GM12878 (cell line): ENCODE results near the gene CLIP1. TPM values are rescaled to one million over a fixed set of nuclear protein-coding genes. Genes with fewer than 3 reads are reported as not detected.

Source experiments
- ATAC-seq: fragments of 200-7000 bp; cut with Tn5 transposase; 3 replicates; pipeline ENCODE4 v1.9.1; 2020; ENCODE audit warnings: mild to moderate bottlenecking, moderate library complexity
- BruUV-seq: library from RNA; stranded (reverse); fragments of 400-500 nt; replicated peaks from 2 replicates; lab custom pipeline; 2021; lab: Mats Ljungman, UMichigan
- CTCF ChIA-PET: fragments of 300-600 bp; sonication (Branson Sonifier 250); formaldehyde crosslinking; extraction: SDS; loops from one replicate; lab custom pipeline; 2021; ENCODE audit warnings: inconsistent platforms; lab: Yijun Ruan, JAX
- POLR2A ChIA-PET: fragments of 350-600 bp; formaldehyde crosslinking; extraction: SDS; loops from one replicate; lab custom pipeline; 2021; ENCODE audit warnings: inconsistent platforms; lab: Charles Lee
- RAD21 ChIA-PET: fragments of 300-600 bp; sonication (Branson Sonifier 250); formaldehyde crosslinking; loops from one replicate; lab custom pipeline; 2023; ENCODE audit warnings: antibody characterized with exemption; ENCODE audit not compliant: unreplicated experiment; lab: Charles Lee
- SMC1A ChIA-PET: fragments of 300-600 bp; sonication (Branson Sonifier 250); formaldehyde crosslinking; loops from one replicate; lab custom pipeline; 2023; ENCODE audit not compliant: unreplicated experiment, uncharacterized antibody; lab: Charles Lee
- DNase-seq: peaks from one replicate; pipeline ENCODE4 v3.0.0-alpha.2; 2011; ENCODE audit warnings: low read depth, low spot score
- FAIRE-seq: peaks from 3 replicates; lab custom pipeline; 2011; peaks lifted over from hg19 to GRCh38; lab: Jason Lieb, UNC
- H2AFZ ChIP-seq: 2 replicates; pipeline ENCODE4 v1.6.0; 2011; ENCODE audit warnings: low read depth, low read length, control low read depth; ENCODE audit not compliant: control insufficient read depth
- H3K27ac ChIP-seq: 2 replicates; pipeline ENCODE4 v1.5.1; 2011; ENCODE audit warnings: control low read depth; ENCODE audit not compliant: control insufficient read depth, insufficient read depth
- H3K27me3 ChIP-seq, 2 experiments: replicated peaks in 1 of 2; 2 replicates each; pipeline versions ENCODE4 v1.6.0 to v1.6.1; 2011; ENCODE audit warnings: low read length in 1 of 2; ENCODE audit not compliant: control insufficient read depth in 2 of 2, insufficient read depth in 2 of 2
- H3K36me3 ChIP-seq, 2 experiments: 2 replicates each; pipeline ENCODE4 v1.5.1; 2011; ENCODE audit warnings: low read length in 1 of 2; ENCODE audit not compliant: control insufficient read depth in 2 of 2, insufficient read depth in 2 of 2
- H3K4me1 ChIP-seq: 2 replicates; pipeline ENCODE4 v1.6.1; 2011; ENCODE audit warnings: mild to moderate bottlenecking, low read length, moderate library complexity, mixed read lengths; ENCODE audit not compliant: control insufficient read depth, insufficient read depth
- H3K4me2 ChIP-seq: 2 replicates; pipeline ENCODE4 v1.6.0; 2011; ENCODE audit warnings: control low read depth; ENCODE audit not compliant: control insufficient read depth, insufficient read depth
- H3K4me3 ChIP-seq: fragments of 200-600 bp; sonication (generic); 2 replicates; pipeline ENCODE4 v1.5.1; 2016
- H3K79me2 ChIP-seq: 2 replicates; pipeline ENCODE4 v1.6.0; 2011; ENCODE audit warnings: low read length; ENCODE audit not compliant: control insufficient read depth, insufficient read depth
- H3K9ac ChIP-seq: 2 replicates; pipeline ENCODE4 v1.8.0; 2011; ENCODE audit warnings: low read length, control low read depth, mixed read lengths; ENCODE audit not compliant: control insufficient read depth, insufficient read depth
- H3K9me3 ChIP-seq: replicated peaks from 3 replicates; pipeline ENCODE4 v1.5.1; 2011; ENCODE audit warnings: mild to moderate bottlenecking, low read length; ENCODE audit not compliant: control insufficient read depth, insufficient read depth
- H4K20me1 ChIP-seq: 2 replicates; pipeline ENCODE4 v1.6.0; 2011; ENCODE audit not compliant: control insufficient read depth, insufficient read depth
- CHD4 ChIP-seq: fragments of 200-600 bp; sonication (generic); IDR thresholded peaks from 2 replicates; pipeline ENCODE4 v1.6.1; 2016; ENCODE audit warnings: mild to moderate bottlenecking
- MYB ChIP-seq: fragments of 150-350 bp; IDR thresholded peaks from 2 replicates; pipeline ENCODE4 v1.6.1; 2014; ENCODE audit warnings: mild to moderate bottlenecking, low read depth, low read length, borderline replicate concordance
- RAD51 ChIP-seq: fragments of 450-650 bp; IDR thresholded peaks from 2 replicates; pipeline ENCODE4 v1.6.1; 2016; ENCODE audit warnings: moderate library complexity, mild to moderate bottlenecking, inconsistent platforms
- RFX5 ChIP-seq: IDR thresholded peaks from 2 replicates; pipeline ENCODE4 v1.6.1; 2011; ENCODE audit warnings: low read depth, low read length, improper control_type of control experiment
- SMAD5 ChIP-seq: IDR thresholded peaks from 2 replicates; pipeline ENCODE4 v1.6.1; 2016; ENCODE audit warnings: antibody characterized with exemption, low read depth
- TCF12 ChIP-seq: IDR thresholded peaks from 2 replicates; pipeline ENCODE4 v1.6.1; 2011; ENCODE audit warnings: low read depth, mild to moderate bottlenecking, low read length
- ZBTB4 ChIP-seq: fragments of 450-650 bp; formaldehyde crosslinking; IDR thresholded peaks from 2 replicates; pipeline ENCODE4 v1.4.0; 2022; ENCODE audit warnings: mild to moderate bottlenecking, moderate library complexity
- ZNF207 ChIP-seq: fragments of 450-650 bp; IDR thresholded peaks from 2 replicates; pipeline ENCODE4 v1.6.1; 2014; ENCODE audit warnings: antibody characterized with exemption, mild to moderate bottlenecking, borderline replicate concordance
- WGBS: methylation state at CpG from one replicate; pipeline ENCODE4 v1.1.6; 2016; ENCODE audit warnings: low lambda C conversion rate; ENCODE audit not compliant: insufficient replicate concordance, insufficient coverage; ENCODE audit errors: missing lambda C conversion rate; 5-methylcytosine and 5-hydroxymethylcytosine counted together
- in situ Hi-C: fragments of 300-500 bp; cut with MboI; formaldehyde crosslinking; loops from 9 replicates; pipeline ENCODE4 v1.14.3; 2018; ENCODE audit warnings: mixed read lengths
- intact Hi-C: fragments of 100-400 bp; cut with micrococcal nuclease; formaldehyde crosslinking; loops from one replicate; pipeline ENCODE4 v1.14.2; 2022; ENCODE audit not compliant: unreplicated experiment
- polyA plus RNA-seq, 11 experiments: library from polyadenylated mRNA; depleted of rRNA in 4 of 11; unstranded in 6 of 11; stranded (reverse) in 5 of 11; fragments of >200 nt; fragmentation: Nextera tagmentation in 4 of 11; fragmentation: Illumina TruSeq in 1 of 11; extraction: Ambion mirVana in 4 of 11; extraction: Trizol in 1 of 11; gene quantifications; 1 replicate in 1 of 11; 2 replicates in 10 of 11; pipeline versions ENCODE4 v1.2.1 to v1.2.3, GENCODE V29; 2011 to 2016; ENCODE audit warnings: inconsistent platforms in 2 of 11, missing spikeins in 2 of 11, low read depth in 1 of 11
- total RNA-seq, 4 experiments: library from RNA; depleted of rRNA in 3 of 4; stranded (reverse); fragments of >200 nt in 3 of 4; fragmentation: Illumina TruSeq in 1 of 4; extraction: Trizol in 1 of 4; gene quantifications; 2 replicates each; pipeline versions ENCODE4 v1.2.1 to v1.2.3, GENCODE V29; 2013 to 2021

The CLIP1 gene
- total and polyA plus RNA-seq, 10 of the 15 experiments (the other 5 are each of a cell fraction or from before 2014, with no cell fraction given), result 6.0 to 45.4 (median 25.2) TPM

- H3K27me3 ChIP-seq, result no peaks in the 10 kb centered on the region
- peak overlapping the region; percentile 84 for H3K27ac ChIP-seq
- H3K4me1 ChIP-seq, result 0 out of 2 replicates have a peak, but pooled peaks cover 4% of the 10 kb centered on the region
- H3K4me3 ChIP-seq, result peak overlapping the region; percentile 74
- WGBS, result 1% methylated on average over 17 of the region's 17 CpGs
- BruUV-seq, result TSS peak; percentile 69
- peaks cover 0 to 5% of the 10 kb centered on the region in 2 experiments; a peak in 1 of 4 replicates for H3K36me3 ChIP-seq
- intact Hi-C loops (loop anchor here (1.0 kb wide), 1 partner anchor 40 kb away; the partner anchor contains the start of gene DIABLO), in situ Hi-C loops (no loop called here)
- ChIA-PET SMC1A (interaction anchor here (1.3 to 1.5 kb wide), 2 partner anchors 21 to 40 kb away, joined by 5 to 7 read pairs; partner anchors contain the start of gene DIABLO), POLR2A (interaction anchor here (0.5 to 1.7 kb wide), 2 partner anchors 233 to 236 kb away, joined by 3 read pairs; no protein-coding TSS in a partner anchor), CTCF (interaction anchor here (0.9 kb wide), 1 partner anchor 21 kb away, joined by 4 read pairs; no protein-coding TSS in a partner anchor), RAD21 (interaction anchor here (0.6 to 1.7 kb wide), 2 partner anchors 21 to 199 kb away, joined by 3 to 7 read pairs; no protein-coding TSS in a partner anchor)
- peak overlapping the region; percentile 89 for H3K9ac ChIP-seq
- peak overlapping the region; percentile 99 for H2AFZ ChIP-seq
- no peak for FAIRE-seq
- H3K4me2 ChIP-seq, result peak overlapping the region; percentile 66
- ATAC-seq, result peak; percentile 59
- no peaks in the 10 kb centered on the region for H4K20me1 ChIP-seq
- no peak for DNase-seq
- H3K9me3 ChIP-seq, result no peaks in the 10 kb centered on the region
- peaks cover 10% of the 10 kb centered on the region for H3K79me2 ChIP-seq
- TF ChIP-seq RFX5 (0 out of 2 replicates have a peak, but pooled peaks have one; percentile 15), CHD4 (no peak), TCF12 (no peak), RAD51 (no peak), ZBTB4 (CRISPR knock-in tag) (no peak), SMAD5 (no peak), ZNF207 (no peak), MYB (0 out of 2 replicates have a peak, but pooled peaks have one; percentile 5)
Observed at GRCh38 chr12:122265886-122266229, 156.6 kb downstream of the CLIP1 start.
